Adrenal gland (tissue), 5 donors: ENCODE measurements around the gene RPAP3.

Experiments used
- CTCF ChIP-seq, 6 experiments: fragments of 450-650 bp in 4 of 6; fragments of 200-600 bp in 2 of 6; sonication (generic) in 1 of 6; IDR thresholded peaks; 1 replicate in 5 of 6; 2 replicates in 1 of 6; pipeline versions ENCODE4 v1.5.1 to v1.8.0; 2016 to 2021; ENCODE audit warnings: antibody characterized with exemption in 6 of 6, mild to moderate bottlenecking in 2 of 6, moderate library complexity in 1 of 6
- POLR2A ChIP-seq, 2 donors: fragments of 450-650 bp; IDR thresholded peaks; one replicate each; pipeline ENCODE4 v1.6.1; 2017; ENCODE audit warnings: antibody characterized with exemption in 2 of 2, mild to moderate bottlenecking in 2 of 2, moderate library complexity in 1 of 2
- donor health status: DM: no; HTN: no; CAD: no.

GRCh38 chr12:47737936-47738594, 32.2 kb upstream of the RPAP3 start:
- TF ChIP-seq CTCF (IDR thresholded peaks at IDR 0.05) (no peak), POLR2A (IDR thresholded peaks at IDR 0.05) (no peak)
